Mesenteric fat pad (tissue), 1 donor: ENCODE data around the gene CHCT1. TPM values are rescaled to one million over a fixed set of nuclear protein-coding genes. Genes with fewer than 3 reads are reported as not detected.

Experiments
- DNase-seq: peaks from one replicate; pipeline ENCODE4 v3.0.0-alpha.2; 2020; ENCODE audit warnings: low spot score
- total RNA-seq: library from RNA; stranded (reverse); fragmentation: NEBNext Ultra II Directional; extraction: Animal tissue kit (Norgen Biotek cat#: 25700); gene quantifications from one replicate; pipeline ENCODE4 v1.2.1, GENCODE V29; 2021
- donor health status: DM: yes; HTN: yes; CAD: no.

The CHCT1 gene
- total RNA-seq, 1 donor from 2014 or later = not detected

DNA sequence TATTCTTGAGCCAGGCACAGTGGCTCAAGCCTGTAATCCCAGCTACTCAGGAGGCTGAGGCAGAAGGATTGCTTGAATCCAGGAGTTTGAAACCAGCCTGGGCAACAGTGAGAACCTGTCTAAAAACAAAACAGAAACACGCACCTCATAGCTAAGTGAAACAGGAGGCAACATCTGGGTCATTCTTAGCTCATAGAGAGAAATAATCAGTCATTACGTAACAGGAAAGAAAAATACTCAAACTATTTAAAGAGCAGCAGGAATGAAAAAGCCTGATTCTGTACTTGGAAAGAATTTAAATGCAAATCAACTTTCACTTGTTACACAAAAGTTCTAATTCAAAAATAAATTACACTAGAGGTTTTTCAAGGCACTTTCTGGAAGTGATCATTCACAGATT lies 17.2 kb downstream of the CHCT1 start:
- DNase-seq = no peak

DNA sequence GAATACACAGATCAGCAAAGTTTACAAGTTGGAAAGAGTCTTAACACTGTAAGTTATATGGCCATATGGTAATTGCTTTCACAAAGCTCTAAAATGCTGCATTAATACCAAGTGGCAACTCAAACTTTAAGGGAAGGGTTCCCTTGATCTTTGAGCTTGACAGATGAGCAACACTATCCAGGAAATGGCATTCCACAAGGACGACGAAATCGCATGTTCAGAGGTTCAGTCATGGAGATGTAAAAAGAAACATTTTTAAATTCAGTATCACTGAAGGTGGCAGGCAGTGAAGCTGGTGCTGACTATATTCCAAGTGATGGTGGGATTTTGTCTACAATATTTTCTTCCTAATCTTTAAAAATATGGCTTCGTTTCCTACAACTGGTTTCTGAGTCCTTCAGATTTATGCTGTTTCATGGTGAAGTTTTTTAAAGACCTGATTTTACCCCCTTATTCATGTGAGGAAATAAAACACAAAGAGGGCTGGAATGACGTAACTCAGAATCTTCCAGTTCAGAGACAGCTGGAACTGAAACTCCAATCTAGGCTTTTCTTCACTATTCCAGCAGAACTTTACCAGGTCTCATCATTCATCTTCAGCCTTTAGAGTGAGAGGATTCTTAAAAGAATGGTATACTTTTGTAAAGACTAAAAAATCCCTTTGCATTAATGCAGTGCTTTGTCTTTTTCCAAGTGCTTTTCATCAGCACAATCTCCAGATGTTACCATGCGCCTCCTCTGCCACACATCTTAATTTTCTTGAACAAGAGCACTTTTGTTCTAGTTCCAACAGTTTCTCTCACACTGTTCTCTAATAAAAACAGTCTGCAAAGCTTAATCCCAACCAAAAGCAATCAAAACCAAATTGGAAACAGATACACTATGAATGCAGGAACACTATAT lies 20.2 kb downstream of the CHCT1 start:
- no peak for DNase-seq

DNA sequence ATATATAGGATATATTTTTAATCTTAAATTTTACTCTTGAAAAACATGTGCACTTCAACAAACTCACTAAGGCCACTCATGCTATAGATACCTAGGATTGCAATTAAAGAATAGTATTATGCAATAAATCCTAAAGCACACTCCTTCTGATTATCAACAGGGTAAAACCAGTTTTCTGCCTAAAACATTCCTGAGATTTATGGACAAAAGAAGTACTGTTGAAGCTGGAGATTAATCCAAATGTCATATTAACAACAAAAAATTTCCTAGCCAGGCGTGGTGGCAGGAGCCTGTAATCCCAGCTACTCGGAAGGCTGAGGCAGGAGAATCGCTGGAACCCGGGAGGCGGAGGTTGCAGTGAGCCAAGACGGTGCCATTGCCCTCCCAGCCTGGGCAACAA lies 21.4 kb downstream of the CHCT1 start:
- no peak for DNase-seq

DNA sequence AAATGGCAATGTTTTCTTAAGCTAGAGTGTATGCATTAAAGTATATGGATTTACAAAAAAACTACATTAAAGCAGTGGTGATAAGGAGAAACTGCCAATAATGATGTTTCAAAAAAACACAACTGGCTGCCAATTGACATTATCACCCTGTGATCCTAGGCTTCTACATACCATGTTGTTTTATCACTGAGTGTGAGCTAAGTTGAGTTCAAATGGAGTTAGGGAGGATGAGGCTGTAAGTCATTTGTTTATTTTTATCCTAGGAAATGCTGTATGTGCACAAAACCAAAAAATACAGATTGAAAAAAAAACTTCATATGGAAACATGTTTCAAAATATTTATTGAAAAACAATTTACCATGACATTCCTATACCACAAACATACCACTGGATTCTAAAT lies 22.9 kb downstream of the CHCT1 start:
- no peak for DNase-seq

DNA sequence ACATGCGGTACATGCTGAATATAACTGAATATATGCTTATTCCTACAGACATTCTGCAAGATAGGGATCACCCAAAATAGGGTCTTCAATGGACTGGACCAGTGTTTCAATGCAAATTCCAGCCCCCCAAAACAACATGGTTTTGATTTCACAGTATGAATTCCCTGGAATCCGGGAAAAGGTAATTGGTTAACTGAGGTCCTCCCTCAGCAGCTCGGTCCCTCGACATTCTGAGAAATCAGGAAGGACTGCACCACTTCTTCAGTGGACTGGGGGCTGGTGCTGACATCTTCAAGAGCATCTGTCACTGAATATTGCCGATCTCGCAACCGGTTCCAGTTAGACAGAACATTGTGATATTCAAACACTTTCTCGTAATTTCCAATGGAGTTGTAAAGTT lies 25.1 kb downstream of the CHCT1 start:
- no peak for DNase-seq

DNA sequence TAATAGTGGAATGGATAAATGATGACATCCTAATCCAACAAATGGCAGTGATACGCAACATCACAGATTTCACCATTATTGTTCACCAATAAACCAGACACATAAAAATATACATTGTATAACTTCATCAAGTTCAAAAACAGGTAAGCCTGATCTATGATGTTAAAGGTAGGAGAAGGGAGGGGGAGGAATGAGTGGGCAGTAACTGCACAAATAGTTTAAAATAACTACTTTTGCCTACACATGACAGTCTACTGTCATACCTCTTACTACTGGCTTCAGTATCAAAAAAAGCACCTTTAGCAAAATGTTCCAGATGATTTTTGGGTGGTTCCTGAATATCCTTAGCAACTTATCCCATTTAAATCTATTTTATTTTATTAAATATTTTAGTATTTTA lies 28.8 kb downstream of the CHCT1 start:
- no peak for DNase-seq

DNA sequence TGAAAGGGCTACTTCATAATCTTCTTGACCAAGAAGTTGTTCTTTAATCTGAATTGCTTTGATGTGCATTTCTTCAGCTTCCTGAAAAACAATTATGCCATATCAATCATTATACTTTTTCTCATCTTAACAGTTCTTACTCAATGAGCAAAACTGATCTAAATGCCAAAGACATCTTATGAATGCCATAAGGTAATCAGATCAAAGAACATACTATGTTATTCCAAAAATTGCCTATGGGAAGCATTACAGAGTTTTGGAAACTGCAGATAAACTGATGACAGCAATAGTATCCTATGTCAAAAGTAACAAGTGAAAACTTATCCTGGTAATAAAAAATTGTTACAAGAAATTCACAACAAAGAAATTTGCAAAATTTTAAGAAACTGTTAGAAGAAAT lies 29.7 kb downstream of the CHCT1 start:
- DNase-seq = no peak

DNA sequence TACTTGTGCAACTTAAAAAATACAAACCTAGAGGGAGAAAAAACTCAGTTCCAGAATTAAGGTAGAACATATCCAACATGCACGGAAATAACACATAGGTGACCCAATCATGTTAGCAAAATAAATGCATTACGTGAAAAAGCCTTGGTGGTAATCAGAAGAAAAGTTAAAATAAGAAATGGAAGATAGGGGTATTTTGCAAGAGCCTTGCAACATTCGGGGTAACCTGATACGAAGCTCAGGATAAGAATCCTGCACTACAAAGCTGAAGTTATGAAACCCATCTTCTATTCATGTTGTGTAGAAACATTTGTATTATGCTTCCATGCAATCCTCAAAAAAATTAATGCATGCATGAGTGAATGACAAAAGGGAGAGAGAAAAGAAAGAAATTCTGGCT lies 33.1 kb downstream of the CHCT1 start:
- no peak for DNase-seq

DNA sequence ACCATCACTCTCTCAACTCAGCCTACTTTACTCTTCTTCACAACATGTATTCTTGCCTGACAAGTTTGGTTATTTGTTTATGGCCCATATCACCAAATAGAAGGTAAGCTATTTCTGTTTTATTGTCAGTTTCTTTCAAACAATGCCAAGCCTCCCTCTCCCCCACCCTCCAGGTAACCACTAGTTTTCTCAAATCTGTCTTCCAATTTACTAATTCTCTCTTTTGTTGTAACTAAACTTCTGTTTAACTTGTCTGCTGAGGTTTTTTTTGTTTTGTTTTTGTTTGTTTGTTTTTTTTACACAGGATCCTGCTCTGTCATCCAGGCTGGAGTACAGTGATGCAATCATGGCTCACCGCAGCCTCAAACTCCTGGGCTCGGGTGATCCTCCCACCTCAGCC lies 34.9 kb downstream of the CHCT1 start:
- no peak for DNase-seq

DNA sequence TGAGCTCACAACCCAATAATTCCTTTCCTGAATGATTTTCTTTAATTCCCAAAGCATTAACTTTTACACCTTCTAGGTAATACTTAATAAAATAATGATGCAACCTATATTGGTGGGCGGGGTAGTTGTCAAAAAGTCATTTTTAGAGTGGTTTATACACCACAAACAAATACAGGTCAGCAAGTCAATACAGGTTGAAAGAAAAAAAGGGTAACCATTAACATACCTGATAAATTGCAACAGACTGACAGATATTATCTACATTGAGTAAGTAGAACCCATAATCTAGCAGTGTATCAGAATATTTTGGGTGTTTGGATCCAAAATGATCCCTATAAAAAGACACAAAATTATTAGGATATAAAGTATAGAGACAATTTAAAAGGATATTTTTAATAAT lies 39.3 kb downstream of the CHCT1 start:
- DNase-seq = no peak

DNA sequence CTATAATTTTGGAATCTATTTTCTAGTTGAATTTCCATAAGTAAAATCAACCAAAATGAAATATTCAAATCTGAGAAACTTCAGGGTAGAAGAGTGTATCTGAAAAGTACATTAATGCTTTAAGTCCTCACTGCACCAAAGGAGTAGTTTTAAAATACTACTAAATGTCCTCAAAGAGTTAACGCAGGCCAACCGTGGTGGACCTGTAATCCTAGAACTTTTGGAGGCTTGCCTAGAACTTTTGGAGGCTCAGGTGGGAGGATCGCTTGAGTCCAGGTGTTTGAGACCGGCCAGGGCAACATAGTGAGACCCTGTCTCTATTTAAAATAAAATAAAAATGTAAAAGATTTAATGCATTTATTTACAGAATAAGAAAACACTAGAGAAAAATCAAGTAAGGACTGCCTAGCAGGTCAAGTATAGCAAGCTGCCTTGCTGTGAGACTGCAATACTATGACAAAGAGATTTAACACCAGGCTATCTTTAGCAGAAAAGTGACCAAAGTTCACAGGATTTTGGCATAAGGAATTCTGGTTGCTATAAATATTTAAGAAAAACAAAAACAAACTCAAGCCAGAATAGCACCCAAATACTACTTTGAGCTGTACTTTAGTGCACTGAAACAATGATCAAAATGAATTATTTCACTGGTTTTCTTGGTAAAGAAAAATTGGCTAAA lies 41.0 kb downstream of the CHCT1 start:
- no peak for DNase-seq

DNA sequence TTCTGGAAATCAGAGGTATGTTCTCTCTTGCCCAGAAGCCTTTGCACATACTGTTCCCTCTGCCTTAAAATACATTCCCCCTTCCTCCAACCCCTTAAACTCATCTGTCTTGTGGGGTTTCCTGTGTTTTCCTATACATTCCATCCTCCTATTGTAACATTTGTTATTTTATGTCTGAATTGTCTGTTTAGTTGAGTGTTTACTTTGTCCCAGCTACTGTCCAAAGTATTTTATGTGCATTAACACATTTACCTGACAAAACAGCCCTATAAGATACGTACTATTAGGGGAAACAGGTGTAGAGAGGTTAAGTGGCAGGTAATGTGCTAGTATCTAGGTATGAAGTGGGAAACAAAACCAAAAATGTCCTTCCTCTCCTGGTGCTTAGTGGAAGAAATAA lies 42.1 kb downstream of the CHCT1 start:
- no peak for DNase-seq

DNA sequence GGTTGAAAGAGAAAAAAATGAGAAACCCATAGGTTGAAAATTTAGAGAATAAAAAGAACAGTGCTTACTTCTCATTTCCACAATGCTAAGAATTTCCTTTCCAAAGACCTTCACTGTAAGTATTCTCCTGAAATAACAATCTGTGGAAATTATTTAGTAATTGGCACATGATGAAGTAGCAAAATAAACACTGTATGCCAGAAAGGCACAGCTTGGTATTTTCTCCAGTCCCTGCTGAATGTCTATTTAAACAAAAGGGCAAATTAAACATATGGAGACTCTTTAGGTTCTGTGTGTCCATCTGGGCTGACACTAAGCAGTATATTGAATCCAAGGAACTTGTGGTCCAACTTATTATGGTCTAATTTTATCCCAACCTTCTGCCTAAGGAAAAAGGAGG lies 46.1 kb downstream of the CHCT1 start:
- DNase-seq = no peak

DNA sequence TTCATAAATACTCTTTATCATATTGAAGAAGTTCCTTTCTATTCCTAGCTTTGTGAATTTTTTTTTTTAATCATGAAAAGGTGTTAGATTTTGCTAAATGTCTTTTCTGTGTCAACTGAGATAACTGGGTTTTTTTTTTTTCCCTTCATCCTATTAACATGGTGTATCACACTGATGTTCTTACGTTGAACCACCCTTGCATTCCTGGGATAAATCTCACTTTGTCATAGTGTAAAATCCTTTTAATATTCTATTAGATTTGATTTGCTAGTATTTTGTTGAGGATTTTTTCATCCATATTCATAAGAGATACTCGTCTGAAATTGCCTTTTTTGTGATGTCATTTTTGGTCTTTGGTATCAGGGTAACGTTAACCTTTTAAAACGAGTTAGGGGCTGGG lies 49.2 kb downstream of the CHCT1 start:
- no peak for DNase-seq

DNA sequence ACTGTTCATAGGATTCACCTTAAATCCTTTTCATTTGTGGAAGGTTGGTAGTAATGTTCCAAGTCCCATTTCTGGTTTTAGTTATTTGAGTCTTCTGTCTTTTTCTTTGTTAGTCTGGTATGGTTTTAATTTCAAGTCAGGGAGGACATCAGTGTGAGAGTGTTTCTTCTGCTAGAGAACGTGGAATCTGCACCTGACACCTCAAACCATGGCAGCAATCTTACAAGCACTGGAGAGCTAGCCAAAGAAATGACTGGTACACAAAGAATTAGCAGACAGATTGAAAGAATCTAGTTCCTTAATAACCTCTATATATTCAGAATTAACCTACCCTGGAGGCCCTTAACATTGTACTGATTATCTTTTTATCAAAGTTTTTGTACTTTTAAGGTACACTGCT lies 50.2 kb downstream of the CHCT1 start:
- DNase-seq = no peak

DNA sequence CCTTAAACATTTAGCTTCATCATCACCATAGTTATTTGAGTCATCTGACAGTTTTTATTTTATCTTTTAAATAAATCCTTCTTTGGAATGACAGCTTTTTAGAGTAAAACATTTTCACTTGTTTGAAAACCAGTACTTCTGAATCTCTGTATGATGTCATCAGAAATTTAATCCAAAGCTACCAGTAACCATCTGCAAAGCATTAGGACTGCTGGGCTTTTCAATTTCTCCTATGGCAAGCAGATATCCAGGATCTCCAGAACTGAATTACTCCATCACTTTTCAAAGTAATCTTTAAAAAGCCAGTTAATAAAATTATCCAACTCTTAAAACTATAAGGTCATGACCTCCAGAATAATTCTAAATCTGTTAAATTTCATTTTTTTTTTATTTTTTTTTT lies 51.5 kb downstream of the CHCT1 start:
- DNase-seq = no peak

Other genes starting within 250 kb of the CHCT1 start
- gene USP32, start 30.4 kb upstream of the CHCT1 start, total RNA-seq = 69.6 TPM
- 45.8 TPM for gene APPBP2, start 103.8 kb downstream of the CHCT1 start, total RNA-seq
- 16.7 TPM for gene PPM1D, start 177.7 kb downstream of the CHCT1 start, total RNA-seq